Calu3 (cell line): ENCODE measurements around the gene ANGPTL8. TPM values are rescaled to one million over a fixed set of nuclear protein-coding genes. Genes with fewer than 3 reads are reported as not detected.
A peak's percentile ranks its signal among the peaks of the same experiment; 100 is the strongest.

Experiments
- BruUV-seq: library from RNA; stranded (reverse); fragments of 400-500 nt; replicated peaks from 2 replicates; lab custom pipeline; 2021; lab: Mats Ljungman, UMichigan
- CTCF ChIA-PET: fragments of 300-600 bp; sonication (Branson Sonifier 250); formaldehyde crosslinking; loops from one replicate; lab custom pipeline; 2022; ENCODE audit warnings: antibody characterized with exemption; lab: Charles Lee
- DNase-seq: peaks from one replicate; pipeline ENCODE4 v3.0.0; 2022
- H3K27ac Mint-ChIP-seq: one replicate; pipeline ENCODE4 v1.8.0; 2022; ENCODE audit warnings: mixed read lengths; ENCODE audit not compliant: unreplicated experiment
- H3K27me3 Mint-ChIP-seq: one replicate; pipeline ENCODE4 v1.8.0; 2022; ENCODE audit warnings: mixed read lengths; ENCODE audit not compliant: unreplicated experiment
- H3K36me3 Mint-ChIP-seq: one replicate; pipeline ENCODE4 v1.8.0; 2022; ENCODE audit warnings: mild to moderate bottlenecking, moderate library complexity, mixed read lengths; ENCODE audit not compliant: insufficient read depth, unreplicated experiment
- H3K4me1 Mint-ChIP-seq: one replicate; pipeline ENCODE4 v1.8.0; 2022; ENCODE audit warnings: mild to moderate bottlenecking, low read depth, mixed read lengths; ENCODE audit not compliant: unreplicated experiment
- H3K4me3 Mint-ChIP-seq: one replicate; pipeline ENCODE4 v1.8.0; 2022; ENCODE audit warnings: mild to moderate bottlenecking, low read depth, moderate library complexity, mixed read lengths; ENCODE audit not compliant: unreplicated experiment
- H3K9me3 Mint-ChIP-seq: one replicate; pipeline ENCODE4 v1.8.0; 2022; ENCODE audit warnings: low read depth, mixed read lengths; ENCODE audit not compliant: unreplicated experiment
- intact Hi-C: fragments of 100-400 bp; cut with micrococcal nuclease; formaldehyde crosslinking; loops from one replicate; pipeline ENCODE4 v1.10.0; 2022; ENCODE audit not compliant: unreplicated experiment
- total RNA-seq: library from RNA; stranded (reverse); gene quantifications from 2 replicates; pipeline ENCODE4 v1.2.3, GENCODE V29; 2022
- TF ChIP-seq, protein P1 (sequence below): fragments of 200-600 bp; IDR thresholded peaks from one replicate; pipeline ENCODE4 v1.8.0; 2022; ENCODE audit warnings: antibody characterized with exemption; ENCODE audit not compliant: unreplicated experiment

Gene ANGPTL8
- total RNA-seq, 1 experiment from 2014 or later: not detected

DNA sequence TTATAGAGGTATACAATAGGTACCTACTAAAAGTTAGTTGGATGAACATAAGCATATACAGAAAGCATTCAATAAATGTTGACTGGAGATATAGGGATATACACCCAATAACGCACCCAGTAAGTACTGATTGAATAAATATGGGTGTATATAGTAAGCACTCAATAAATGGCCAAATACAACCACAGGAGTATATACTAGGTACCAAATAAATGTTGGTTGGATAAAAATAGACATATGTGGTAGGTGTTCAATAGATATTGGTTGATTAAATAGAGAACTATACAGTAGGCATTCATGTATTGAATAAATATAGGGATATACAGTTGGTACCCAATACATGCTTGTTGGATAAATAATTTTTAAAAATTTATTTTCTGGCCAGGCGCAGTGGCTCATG, 9.4 kb downstream of the ANGPTL8 start:
- no TSS peak for BruUV-seq
- no peak overlapping the region for H3K4me3 Mint-ChIP-seq
- no peaks in the 10 kb centered on the region for H3K27me3 Mint-ChIP-seq
- no peaks in the 10 kb centered on the region for H3K4me1 Mint-ChIP-seq
- H3K36me3 Mint-ChIP-seq: peaks cover 12% of the 10 kb centered on the region
- TF ChIP-seq, protein P1, sequence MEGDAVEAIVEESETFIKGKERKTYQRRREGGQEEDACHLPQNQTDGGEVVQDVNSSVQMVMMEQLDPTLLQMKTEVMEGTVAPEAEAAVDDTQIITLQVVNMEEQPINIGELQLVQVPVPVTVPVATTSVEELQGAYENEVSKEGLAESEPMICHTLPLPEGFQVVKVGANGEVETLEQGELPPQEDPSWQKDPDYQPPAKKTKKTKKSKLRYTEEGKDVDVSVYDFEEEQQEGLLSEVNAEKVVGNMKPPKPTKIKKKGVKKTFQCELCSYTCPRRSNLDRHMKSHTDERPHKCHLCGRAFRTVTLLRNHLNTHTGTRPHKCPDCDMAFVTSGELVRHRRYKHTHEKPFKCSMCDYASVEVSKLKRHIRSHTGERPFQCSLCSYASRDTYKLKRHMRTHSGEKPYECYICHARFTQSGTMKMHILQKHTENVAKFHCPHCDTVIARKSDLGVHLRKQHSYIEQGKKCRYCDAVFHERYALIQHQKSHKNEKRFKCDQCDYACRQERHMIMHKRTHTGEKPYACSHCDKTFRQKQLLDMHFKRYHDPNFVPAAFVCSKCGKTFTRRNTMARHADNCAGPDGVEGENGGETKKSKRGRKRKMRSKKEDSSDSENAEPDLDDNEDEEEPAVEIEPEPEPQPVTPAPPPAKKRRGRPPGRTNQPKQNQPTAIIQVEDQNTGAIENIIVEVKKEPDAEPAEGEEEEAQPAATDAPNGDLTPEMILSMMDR: no peak
- DNase-seq: no peak
- no peaks in the 10 kb centered on the region for H3K9me3 Mint-ChIP-seq
- CTCF ChIA-PET: no interaction called here
- no peak overlapping the region for H3K27ac Mint-ChIP-seq
- intact Hi-C loops: no loop called here

DNA sequence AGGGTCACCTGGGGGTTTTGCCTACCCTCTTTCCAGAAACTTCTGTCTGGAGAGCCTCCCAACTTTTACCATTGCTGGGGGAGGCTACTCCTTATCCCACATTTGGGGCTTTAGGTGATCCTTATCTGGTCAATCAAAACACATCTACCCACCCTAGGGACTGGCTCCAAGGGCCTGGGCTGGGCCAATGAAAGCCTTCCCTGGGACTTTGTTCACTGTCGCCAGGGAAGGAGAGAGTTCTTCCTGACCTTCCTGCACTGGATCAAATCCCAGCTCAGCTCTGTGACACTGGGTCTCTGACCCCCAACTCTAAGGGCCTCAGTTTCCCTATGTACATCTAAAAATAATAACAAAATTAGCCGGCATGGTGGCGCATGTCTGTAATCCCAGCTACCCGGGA, 11.8 kb downstream of the ANGPTL8 start:
- DNase-seq: no peak
- Mint-ChIP-seq H3K4me3 (no peak overlapping the region), H3K9me3 (no peaks in the 10 kb centered on the region), H3K36me3 (peaks cover 8% of the 10 kb centered on the region), H3K27ac (no peak overlapping the region), H3K4me1 (no peaks in the 10 kb centered on the region), H3K27me3 (no peaks in the 10 kb centered on the region)
- BruUV-seq: TSS peak; percentile 55
- CTCF ChIA-PET: no interaction called here
- TF ChIP-seq, protein P1: no peak
- intact Hi-C loops: no loop called here

DNA sequence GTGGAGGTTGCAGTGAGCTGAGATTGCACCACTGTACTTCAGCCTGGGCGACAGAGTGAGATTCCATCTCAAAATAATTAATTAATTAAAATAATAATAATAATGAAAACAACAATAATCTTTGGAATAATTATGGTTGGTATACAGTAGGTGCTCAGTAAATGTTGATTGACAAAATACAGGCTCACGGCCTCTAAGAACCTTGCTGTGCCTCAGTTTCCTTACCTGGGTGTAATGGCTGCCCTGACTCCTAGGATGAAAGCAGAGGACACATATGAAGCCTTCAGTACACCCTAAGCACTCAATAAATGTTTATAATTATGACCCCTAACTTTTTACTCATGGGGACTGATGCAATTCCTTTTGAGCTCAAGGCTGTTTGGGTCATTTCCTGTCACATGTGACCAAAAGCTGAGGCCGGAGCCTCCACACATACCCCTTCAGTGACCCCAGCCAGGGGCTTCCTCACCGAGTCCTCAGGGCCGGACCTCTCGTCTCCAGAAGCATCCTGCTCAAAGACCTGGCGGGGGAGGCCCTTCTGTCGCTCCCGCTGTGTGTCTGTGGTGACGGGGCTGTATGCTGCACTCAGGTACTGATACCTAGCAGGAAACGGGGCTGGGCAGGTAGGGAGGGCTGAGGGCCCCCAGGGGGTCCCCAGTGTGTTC, 12.4 kb downstream of the ANGPTL8 start:
- CTCF ChIA-PET: no interaction called here
- intact Hi-C loops: no loop called here
- peaks cover 2% of the 10 kb centered on the region for H3K36me3 Mint-ChIP-seq
- no peaks in the 10 kb centered on the region for H3K9me3 Mint-ChIP-seq
- H3K4me1 Mint-ChIP-seq: no peaks in the 10 kb centered on the region
- no peak overlapping the region for H3K27ac Mint-ChIP-seq
- no peak overlapping the region for H3K4me3 Mint-ChIP-seq
- TF ChIP-seq, protein P1: no peak
- no TSS peak for BruUV-seq
- no peaks in the 10 kb centered on the region for H3K27me3 Mint-ChIP-seq
- no peak for DNase-seq

DNA sequence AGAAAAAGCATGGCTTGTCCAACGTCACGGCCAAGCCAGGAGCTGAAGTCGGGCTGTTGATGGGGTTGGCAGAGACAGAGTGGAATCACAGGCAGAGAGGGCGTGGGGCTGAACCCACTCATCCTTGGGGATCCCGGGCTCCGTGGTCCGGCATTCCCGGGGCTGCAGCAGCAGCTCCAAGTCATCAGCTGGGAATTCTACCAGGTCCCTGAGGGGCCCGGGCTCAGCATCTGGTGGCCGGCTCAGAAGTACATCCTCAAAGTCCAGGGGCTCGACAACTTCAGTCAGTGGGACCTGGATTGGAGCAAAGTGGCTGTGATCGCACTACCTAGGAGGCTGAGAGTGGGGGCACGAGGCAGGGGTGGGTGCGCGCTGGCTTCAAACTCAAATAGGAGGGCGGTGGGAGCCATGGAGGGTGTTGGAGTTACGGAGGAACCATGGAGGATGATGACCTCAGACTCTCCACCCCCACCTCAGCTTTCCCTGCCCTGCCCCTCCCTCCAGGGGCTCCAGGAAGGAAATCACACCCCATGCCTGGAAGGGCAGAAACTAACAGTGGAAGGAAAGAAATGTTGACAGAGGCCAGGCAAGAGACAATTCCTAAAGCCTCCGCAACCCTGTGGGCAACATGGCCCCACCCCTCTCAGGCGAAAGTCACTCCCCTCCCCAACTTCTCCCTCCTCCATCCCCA, 13.4 kb downstream of the ANGPTL8 start:
- Mint-ChIP-seq H3K36me3 (no peaks in the 10 kb centered on the region), H3K27ac (no peak overlapping the region), H3K4me1 (no peaks in the 10 kb centered on the region), H3K9me3 (no peaks in the 10 kb centered on the region), H3K27me3 (no peaks in the 10 kb centered on the region), H3K4me3 (no peak overlapping the region)
- intact Hi-C loops: no loop called here
- TF ChIP-seq, protein P1: no peak
- no TSS peak for BruUV-seq
- CTCF ChIA-PET: no interaction called here
- no peak for DNase-seq
